Coronary artery (tissue), 2 donors: ENCODE measurements around the gene MED12L.
A peak's percentile ranks its signal among the peaks of the same experiment; 100 is the strongest.

Source experiments
- DNase-seq: peaks from one replicate; pipeline ENCODE4 v3.0.0-alpha.2; 2017; ENCODE audit warnings: low spot score
- H3K27ac ChIP-seq, 2 donors: fragments of 200-600 bp; sonication (generic); one replicate each; pipeline ENCODE4 v1.5.1; 2016 to 2019
- H3K4me3 ChIP-seq: fragments of 200-600 bp; sonication (generic); 2 replicates; pipeline ENCODE4 v1.5.1; 2016; ENCODE audit warnings: mild to moderate bottlenecking, moderate library complexity
- TF ChIP-seq, protein P1 (sequence below): fragments of 200-600 bp; sonication (generic); IDR thresholded peaks from one replicate; pipeline ENCODE4 v1.5.1; 2019; ENCODE audit warnings: antibody characterized with exemption

Gene MED12L

GRCh38 chr3:151318313-151318712 is 232.8 kb downstream of the MED12L start:
- no peak for DNase-seq
- H3K4me3 ChIP-seq = no peak overlapping the region
- TF ChIP-seq, protein P1, sequence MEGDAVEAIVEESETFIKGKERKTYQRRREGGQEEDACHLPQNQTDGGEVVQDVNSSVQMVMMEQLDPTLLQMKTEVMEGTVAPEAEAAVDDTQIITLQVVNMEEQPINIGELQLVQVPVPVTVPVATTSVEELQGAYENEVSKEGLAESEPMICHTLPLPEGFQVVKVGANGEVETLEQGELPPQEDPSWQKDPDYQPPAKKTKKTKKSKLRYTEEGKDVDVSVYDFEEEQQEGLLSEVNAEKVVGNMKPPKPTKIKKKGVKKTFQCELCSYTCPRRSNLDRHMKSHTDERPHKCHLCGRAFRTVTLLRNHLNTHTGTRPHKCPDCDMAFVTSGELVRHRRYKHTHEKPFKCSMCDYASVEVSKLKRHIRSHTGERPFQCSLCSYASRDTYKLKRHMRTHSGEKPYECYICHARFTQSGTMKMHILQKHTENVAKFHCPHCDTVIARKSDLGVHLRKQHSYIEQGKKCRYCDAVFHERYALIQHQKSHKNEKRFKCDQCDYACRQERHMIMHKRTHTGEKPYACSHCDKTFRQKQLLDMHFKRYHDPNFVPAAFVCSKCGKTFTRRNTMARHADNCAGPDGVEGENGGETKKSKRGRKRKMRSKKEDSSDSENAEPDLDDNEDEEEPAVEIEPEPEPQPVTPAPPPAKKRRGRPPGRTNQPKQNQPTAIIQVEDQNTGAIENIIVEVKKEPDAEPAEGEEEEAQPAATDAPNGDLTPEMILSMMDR = no peak
- no peak overlapping the region for H3K27ac ChIP-seq

- TF ChIP-seq, protein P1 = no peak
- no peak overlapping the region for H3K4me3 ChIP-seq
- no peak for DNase-seq
- H3K27ac ChIP-seq = no peak overlapping the region
Observed at GRCh38 chr3:151318991-151319390, 233.5 kb downstream of the MED12L start.

DNA sequence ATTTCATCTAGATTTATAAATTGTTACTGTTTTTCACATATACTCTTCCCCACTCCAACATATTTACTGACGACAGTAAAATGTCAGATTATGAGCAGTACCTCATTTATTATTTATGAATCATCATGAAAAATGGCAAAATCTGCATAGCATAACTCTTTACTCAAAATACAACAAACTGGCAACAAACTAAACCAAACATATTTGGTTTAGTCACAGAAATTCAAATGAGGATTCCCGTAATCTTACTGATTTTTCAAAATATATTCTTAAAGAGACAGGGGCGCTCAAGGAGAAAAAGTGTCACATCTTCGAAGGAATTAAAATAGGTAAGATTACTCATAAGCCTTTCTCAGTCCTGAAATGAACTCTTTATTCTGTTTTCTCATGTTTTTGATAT is 234.2 kb downstream of the MED12L start:
- TF ChIP-seq, protein P1 = no peak
- no peak for DNase-seq
- no peak overlapping the region for H3K27ac ChIP-seq
- no peak overlapping the region for H3K4me3 ChIP-seq

DNA sequence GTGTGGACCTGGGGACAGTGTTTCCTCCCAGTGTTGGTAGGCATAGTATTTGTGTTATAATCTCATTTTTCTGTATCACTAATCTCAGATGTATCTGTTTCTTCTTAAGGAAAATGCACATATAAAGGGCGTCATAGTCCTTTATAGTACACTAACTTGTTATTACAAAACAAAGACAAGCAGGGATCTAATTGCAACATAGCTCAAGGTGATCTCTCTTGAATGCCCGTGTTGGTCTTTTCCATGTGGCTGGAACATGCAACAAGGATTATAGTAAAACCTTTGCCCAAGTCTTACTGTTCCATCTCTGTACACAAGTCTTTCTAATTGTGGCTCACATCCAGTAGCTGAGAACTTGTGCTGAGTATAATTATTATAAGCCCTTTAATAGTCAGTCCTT is 234.7 kb downstream of the MED12L start:
- Histone ChIP-seq H3K4me3 (no peak overlapping the region), H3K27ac (no peak overlapping the region)
- TF ChIP-seq, protein P1 = no peak
- no peak for DNase-seq

- no peak for DNase-seq
- TF ChIP-seq, protein P1 = no peak
- Histone ChIP-seq H3K4me3 (no peak overlapping the region), H3K27ac (no peak overlapping the region)
Observed at GRCh38 chr3:151321526-151321925, 236.1 kb downstream of the MED12L start.

- Histone ChIP-seq H3K4me3 (no peak overlapping the region), H3K27ac (no peak overlapping the region)
- DNase-seq = no peak
- TF ChIP-seq, protein P1 = no peak
Observed at GRCh38 chr3:151322511-151322910, 237.0 kb downstream of the MED12L start.

DNA sequence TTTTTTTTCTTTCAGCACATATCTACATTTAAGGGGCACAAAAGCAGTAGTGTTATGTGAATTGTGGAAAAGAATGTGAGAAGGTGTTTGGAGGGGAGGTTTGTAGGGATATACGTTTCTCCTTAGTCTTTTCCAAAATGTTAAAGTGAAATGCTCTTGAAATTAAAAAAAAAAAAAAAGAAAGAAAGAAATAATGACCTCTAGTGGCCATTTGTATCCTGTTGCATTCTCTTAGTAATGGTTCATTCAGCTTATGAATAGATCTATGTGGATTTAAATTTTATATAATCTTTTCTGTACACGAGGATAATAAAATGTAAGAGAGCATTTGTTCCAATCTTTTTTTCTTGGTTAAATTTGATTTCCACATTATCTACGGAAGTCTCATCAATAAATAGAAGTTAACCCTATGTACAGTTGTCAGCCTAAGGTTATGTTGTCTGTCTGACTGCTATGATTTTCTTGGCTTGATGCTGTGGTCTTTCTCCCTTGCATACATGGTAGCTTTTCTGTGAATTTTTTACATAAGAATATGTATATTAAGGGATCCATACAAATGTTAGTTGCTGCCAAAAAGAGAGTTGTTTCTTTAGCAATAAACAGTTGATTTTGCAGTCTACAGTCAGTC is 242.2 kb downstream of the MED12L start:
- TF ChIP-seq, protein P1 = peak; percentile 34
- Histone ChIP-seq H3K4me3 (peak overlapping the region; percentile 35), H3K27ac (no peak overlapping the region)
- no peak for DNase-seq
